HG02943 (cell line): ENCODE measurements around the gene RAB23.

Experiments
- ATAC-seq: cut with Tn5 transposase; IDR thresholded peaks from one replicate; pipeline ENCODE4 v1.9.1; 2021; ENCODE audit warnings: mild to moderate bottlenecking, low read depth, moderate library complexity; ENCODE audit not compliant: unreplicated experiment

The RAB23 gene

DNA sequence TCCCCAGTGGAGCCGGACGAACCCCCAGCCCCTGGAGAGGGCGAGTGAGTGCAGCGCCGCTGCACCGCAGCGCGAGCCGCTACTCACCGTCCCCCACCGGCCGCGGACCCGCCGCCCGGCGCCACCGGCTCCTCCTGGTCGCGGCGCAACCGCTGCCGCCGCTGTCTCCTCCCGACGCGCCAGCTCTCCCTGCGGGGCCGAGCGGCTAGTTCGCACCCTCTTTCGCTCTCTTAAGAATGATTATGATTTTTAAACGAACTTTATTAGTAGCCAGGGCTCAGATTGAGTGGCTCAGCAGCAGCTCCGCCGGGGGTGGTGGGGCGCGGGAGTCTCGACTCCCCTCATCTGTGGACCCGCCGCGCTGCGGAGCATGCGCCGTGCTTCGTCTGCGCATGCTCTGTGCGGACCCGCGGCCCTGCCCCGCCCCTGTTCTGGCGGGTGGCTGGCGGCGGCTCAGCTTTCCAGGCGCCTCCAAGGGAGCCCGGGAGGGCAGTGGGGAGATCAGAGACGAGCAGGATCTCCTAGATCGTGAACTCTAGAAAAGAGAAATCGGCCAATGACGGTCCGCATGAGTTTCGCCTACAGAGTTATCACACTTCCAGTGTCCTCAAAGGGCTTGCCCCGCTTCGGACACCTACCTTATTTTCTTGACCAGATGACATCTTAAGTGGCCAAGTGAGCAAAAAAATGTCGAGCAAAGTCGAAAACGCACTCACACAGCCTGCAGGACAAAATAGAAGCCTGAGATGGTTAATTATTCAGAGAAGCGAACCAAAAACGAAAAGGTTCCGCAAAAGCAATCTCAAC lies at the start of gene RAB23:
Gene RAB23, minus strand, starts transcription at position 372 of the 807 bp plus-strand sequence. CDS start 11,927 bp downstream, outside the sequence.
- peak; percentile 85 for ATAC-seq

DNA sequence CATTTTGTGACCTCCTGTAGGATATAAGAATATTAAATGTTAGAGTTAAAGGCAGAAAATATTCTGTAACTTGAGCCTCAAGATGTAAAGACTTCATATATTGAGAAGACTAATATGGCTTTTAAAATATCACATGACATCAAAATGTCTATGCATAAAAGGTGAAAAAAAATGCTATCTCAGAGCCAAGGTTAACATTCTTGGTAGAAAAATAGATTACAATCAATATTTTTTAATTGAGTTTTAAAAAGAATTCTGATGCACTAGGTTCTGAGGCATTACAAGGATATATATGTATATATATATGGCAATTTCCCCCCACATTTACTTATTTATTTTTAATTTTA lies 46.2 kb upstream of the RAB23 start:
- no peak for ATAC-seq

DNA sequence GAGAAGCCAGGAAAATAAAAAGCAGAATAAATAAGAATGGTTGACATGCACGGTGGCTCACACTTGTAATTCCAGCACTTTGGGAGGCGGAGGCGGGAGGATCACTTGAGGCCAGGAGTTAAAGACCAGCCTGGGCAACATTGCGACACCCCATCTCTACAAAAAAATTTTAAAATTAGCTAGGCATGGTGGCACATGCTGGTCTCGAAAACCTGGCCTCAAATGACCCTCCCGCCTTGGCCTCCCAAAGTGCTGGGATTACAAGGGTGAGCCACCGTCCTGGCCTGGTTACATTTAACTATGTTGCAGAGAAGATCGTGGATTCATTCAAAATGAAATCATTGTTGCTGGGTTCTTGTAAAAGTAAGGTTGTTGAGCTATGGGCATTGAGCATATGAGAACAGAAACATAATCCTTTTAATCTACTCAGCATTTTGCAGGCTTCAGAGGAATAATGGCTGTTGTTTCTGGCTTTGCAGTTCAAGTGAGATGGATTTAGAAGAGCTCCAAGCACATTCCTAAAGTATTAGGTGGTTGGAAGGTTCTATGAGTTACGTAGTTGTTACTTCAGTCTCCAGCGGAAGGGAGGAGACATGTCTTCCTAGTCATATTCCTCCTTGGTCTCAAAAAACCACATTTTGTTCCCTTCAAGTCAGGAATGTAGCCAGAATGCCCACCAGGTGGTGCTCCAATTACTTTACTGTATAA lies 45.6 kb upstream of the RAB23 start:
- ATAC-seq = no peak

DNA sequence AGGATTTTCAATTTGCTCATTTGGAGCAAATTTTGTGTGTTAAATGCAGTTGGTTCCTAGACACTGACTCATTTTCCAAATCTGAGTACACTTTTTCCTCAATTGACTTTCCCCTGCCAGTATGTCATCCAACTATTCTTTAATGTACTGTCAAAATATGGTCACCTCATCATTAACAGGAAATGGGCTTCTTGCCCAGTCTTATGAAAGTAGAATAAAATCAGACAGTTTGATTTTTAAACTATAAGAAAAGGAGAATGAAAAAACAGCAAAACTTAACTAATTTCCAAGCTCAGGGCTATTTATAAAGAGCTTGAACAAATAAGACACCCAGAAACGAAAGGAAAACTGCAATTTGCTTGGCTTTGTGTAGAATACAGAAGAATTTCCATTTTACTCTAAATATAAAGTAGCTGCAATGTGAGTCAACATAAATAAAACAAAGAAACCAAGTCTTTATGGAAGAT lies 43.7 kb upstream of the RAB23 start:
- no peak for ATAC-seq

DNA sequence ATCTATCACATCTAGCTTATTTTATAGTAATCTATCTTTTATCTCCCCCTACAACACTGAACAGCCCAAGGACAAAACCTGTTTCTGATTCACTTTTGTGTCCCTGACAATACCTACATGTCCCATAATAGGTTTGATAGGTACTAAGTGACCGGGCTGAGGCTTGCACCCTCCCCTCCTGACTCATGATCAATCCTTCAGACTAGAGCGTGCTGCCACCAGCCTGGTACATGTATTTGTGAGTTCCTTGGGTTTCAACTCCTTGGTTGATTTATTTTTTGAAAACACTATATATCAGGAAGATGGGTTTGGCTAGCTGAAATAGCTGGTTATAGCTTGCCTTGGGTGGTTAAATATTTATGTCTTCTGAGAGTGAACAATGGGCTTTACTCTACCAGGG lies 41.6 kb upstream of the RAB23 start:
- ATAC-seq = no peak

DNA sequence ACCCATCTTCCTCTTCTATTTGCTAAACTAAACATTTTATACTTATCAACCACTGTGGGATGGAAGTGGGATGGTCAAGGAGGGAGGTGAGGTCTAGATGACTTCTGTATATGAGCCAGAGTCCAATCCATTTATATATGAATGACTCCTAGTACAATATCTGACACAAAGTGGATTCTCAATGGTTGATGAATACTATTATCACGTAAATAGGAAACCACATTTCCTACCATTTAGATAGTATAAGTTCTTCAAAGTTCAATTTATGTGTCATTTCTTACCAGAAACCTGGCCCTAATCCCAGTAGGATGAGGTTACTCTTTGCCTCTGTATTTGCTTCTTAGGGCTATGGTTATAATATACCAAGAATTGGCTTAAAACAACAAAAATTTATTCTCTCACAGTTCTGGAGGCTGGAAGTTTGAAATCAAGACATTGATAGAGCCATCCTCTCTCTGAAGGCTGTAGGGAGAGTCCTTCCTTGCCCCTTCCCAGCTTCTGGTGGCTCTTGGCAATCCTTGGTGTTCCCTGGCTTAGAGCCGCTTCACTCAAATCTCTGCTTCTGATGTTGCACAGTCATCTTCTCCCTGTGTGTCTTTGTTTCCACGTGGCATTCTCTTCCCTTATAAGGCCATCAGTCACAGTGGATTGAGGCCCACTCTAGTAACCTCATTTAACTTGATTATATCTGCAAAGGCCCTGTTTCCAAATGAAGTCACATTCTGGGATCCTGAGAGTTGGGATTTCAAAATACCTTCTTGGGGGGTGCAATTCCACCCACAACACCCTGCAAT lies 41.0 kb upstream of the RAB23 start:
- ATAC-seq = no peak

DNA sequence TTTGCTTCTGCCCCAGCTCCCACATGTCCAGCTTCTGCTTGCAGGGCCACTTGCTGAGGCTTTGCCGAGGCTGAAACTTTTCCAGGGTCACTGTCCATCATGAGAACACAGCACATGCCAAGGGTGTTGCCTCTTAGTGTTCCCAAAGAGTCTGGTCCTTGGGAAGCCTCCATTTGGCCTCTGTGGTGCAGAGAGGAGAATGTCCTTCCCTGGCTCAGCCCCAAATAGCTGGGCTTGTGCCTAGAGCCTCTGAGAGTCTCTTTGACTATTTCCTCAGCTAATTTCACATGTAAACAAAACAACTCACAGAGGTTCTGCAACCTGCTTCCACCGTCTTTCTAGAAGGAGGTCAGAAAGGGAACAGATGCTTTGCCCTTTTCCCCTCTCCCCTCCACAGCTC lies 40.4 kb upstream of the RAB23 start:
- no peak for ATAC-seq

DNA sequence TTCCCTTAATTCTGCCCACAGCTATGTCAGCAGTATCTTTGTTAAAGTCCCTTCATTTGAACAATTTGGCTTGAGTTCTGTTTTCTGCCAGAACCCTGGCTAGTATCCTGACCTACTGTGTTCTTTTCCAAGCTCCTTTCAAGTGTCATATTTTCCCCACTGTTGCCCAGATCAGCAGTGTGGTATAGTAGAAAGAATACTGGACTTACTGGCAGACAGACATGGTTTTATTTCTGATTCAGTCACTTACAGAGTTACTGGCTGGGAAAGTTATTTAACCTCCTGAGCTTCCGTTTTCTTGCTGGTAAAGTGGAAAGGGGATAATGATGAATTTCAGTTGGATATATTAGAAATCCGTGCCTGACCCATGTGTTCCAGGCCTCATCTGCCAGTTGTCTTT lies 39.8 kb upstream of the RAB23 start:
- ATAC-seq = no peak

DNA sequence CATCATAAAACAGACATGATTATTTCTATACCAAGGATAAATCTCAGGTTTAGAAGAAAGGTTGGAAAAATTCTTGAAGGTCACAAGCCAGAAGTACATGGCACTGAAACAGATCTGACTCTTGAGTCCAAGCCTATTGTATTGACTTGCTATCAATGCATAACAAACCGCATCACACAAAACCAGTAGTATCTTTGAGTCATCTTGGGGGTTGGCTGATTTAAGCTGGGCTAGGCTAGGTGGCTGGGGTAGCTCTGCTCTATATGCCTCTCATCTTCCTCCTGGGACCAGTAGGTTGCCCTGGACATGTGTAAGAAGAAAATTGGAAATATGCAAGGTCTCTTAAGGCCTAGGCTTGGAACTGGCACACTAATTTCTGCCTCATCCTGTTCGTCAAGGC lies 37.0 kb upstream of the RAB23 start:
- no peak for ATAC-seq

DNA sequence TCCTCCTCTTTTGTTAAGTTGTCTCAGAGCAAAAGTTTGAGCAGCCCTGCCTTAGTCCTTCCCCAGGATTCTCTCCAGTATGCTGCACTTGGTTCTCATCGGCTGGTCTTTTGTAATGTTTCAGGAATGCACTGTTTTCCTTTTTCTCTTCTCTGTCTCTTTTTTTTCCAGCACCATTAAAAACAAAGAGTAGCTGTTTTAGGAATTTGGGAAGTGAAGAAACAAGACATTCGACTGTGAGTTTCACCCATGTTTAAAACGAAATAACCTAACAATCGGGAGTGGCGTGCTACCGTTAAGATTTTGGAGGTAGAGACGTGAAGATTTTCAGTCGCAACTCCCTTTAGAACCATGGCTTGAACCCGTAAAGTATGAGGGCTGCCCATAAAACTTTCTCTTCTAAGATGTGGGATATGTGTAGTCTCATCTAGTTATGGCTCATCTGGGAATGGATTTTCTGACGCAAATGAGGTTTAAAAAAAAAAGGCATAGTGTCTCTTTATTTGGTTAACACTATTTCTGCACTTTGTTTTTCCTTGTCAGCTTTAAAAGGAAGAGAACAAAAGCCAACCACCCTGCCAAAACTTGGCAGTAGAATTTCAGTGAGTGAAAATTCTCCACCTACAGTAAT lies 35.9 kb upstream of the RAB23 start:
- no peak for ATAC-seq

DNA sequence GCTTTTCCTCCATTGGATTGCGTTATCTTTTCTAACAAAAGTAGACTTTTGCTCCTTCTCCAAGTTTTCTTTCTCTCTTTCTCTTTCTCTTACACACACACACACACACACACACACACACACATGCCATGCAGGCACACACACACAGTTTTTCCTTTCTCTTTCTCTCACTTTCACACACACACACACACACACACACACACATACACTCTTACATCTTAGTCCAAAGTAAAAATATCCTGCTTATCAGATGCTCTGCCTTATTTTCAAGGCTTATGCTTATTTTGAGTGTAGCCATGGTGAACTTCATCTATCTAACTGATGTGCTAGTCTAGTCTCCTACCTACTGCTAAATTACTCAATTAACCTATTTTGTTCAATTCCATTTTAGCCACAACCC lies 34.4 kb upstream of the RAB23 start:
- no peak for ATAC-seq

DNA sequence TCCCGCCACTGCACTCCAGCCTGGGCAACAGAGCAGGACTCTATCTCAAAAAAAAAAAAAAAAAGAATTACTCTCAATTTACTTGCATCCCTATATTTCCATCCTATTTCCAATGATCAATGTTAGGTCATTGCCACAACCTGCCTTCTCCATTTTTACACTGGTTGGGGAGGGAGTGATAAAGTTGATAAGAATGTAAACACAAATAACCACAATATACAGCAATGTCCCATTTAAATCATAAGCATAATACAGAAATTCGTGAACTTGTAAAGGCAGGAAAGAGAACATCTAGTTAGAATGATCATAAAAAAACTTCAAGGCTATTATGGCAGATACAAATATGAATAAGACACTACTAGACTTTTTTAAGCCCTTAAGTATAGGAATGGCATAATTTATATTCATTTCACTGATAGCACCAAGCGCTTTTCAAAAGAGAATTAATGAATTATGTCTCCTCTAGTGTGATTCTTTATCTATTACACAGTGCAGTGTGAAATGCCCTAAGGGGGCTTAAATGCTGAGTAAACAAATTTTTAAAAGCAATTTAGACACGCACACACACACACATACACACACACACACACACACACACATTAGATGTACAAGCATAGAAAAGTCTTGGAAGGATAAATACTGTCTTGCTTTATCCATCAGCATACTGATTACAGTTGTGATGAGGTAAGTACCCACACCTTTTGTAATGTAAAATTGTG lies 33.5 kb upstream of the RAB23 start:
- ATAC-seq = no peak

DNA sequence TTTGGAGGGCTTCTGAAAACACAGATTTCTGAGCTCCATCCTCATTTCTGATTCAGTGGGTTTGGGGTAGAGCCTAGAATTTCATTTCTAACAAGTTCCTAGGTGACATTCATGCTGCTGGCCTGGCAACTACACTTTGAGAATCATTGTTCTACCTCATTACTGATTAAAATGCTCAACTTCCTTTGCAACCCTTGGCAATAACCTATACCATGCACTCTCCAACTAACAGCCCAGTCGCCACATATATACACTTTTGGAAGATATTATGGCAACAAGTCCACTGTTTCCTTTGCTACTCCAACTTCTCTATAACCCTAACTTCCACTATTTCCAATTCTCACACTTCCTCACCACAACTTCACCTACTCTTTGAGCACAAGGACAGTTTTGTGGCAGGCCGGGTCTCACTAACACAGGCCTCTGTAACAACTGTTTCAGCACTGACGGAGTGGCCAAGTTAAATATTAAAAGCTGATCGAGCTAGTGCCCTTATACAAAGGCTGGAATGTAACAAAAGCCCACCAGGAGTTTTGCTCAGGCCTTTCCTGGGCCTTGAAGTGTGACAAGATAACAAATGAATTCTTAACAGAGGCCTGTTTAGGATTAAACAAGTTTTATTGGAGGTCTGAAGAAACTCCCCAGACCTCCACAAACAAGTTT lies 32.1 kb upstream of the RAB23 start:
- no peak for ATAC-seq

DNA sequence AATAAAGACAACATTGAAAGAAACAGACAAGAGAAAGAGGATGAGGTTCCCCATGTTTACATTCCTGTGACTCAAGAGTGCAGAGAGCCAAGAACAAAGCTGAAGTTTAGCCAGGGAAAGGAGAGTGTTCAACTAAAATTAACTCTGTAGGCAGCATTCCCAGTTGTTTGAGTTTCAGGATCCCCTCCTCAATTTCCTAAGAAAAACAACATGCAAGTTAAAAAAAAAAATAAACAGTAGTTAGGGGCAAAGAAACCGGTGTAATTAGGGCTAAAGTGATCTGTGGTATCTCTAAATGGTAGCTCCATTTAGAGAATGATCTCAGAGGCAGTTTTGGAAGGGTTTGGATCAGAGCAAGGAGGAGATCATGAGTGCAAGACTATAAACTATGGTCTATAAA lies 30.9 kb upstream of the RAB23 start:
- ATAC-seq = no peak

DNA sequence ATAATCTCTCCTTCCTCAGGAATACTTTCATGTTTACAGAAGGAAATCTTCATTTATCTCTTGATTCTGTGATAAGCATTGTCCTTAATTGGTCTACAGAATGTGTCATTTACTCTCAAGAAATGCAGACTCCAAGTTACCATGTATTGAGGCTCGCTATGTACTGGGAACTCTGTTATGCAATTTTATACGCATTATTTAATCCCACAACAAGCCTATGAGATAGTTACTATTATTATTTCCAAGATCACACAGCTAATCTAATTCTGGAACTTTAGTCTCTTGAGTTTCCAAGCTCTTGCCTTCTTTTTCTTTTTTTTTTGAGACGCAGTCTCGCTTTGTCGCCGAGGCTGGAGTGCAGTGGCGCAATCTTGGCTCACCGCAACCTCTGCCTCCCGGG lies 30.0 kb upstream of the RAB23 start:
- ATAC-seq = no peak

DNA sequence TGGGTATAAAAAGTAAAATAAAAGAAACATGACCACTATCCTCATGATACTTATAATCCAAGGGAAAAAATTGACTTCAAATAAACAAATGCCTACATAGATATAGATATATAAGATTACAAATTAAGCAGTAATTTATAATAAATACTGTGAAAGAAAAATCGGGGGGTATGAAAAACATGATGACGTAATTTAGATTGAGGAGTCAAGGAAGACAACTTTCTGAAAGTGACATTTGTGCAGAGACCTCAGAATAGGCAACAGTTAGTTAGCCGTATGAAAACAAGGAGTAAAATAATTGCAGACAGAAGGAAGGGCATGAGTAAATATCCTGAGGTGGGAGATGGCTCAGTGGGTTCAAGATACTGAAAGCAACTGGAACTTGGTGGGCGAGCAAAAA lies 28.2 kb upstream of the RAB23 start:
- ATAC-seq = no peak

DNA sequence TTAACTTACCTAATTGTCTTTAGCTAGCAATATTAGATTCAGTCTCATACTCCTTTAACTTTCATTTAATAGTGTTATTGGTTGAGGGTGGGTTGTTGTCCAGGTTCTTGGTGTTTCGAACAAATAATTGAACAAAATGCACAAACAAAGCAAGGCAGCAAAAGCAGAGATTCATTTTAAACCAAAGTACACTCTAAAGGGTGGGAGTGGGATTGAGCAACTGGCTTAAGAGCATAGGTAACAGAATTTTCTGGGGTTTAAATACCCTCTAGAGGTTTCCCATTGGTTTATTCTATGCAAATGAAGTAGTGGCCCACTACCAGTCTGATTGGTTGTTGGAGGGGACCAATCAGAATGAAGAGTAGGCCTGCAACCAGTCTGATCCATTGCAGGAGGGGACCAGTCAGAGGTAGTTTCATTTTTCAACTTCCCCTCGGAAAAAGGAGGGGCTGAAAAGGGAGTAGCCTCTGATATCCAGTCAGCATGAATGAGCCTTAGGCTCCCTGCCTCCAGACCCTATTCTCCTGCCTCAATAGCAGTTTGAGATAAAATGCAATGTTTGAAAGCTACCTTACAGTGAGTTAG lies 26.3 kb upstream of the RAB23 start:
- ATAC-seq = no peak

DNA sequence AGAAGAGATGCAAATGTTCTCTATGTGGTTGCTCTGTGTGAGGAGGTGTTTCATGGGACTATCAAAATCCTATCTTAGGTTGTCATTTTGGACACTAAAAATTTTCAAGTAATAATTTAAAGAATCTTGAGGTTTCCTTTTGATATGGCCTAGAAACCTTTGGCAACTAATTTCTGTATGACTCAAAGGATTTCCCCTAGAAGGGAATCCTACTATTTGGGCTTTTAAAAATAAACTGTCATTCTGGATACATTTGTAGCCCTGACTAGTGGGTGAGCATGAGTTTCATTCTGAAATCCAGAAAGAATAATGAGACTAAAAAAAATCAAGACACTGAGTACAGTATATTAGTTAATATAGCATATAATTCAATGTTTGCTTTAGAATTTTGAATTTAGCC lies 25.5 kb upstream of the RAB23 start:
- no peak for ATAC-seq

DNA sequence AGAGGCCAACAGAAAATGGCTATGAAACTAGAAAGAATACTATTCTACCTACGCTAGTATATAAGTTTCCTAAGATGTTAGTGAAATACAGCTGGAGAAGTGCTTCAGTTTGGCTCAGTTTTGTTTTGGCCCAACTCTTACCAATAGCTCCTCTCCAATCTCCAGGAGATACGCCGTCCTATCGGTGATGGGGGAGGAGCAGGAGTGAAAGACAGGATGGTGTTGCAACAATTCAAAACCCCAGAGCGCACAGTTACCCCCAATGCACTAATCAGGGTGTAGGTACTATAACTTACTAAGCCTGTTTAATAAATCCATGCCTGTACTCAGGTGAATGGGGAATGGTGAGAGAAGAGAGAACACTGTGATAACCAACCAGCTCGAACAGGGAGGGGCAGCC lies 24.2 kb upstream of the RAB23 start:
- no peak for ATAC-seq
